ENCODE measurements around the gene TOP3B. TPM values are rescaled to one million over a fixed set of nuclear protein-coding genes. Genes with fewer than 3 reads are reported as not detected.

Gene TOP3B
- total and polyA plus RNA-seq, 2 experiments from 2014 or later = 35.7 to 77.7 TPM

DNA sequence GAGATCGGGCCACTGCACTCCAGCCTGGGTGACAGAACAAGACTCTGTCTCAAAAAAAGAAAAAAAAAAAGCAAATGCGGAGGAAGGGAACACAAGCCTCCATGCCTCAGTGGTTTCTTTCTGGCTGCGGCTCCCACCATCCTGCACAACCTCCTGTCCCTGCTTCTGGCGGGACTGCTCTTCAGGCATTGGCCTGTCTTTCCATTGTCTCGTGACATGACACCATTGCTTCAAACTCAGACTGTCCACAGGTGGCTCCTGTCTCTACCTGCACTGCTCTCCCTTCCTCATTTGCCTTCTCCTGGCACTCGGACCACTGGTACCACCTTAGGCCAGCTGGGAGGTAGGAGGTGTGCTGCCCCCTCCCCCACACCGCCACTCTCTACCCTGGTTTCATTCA lies 19.3 kb downstream of the TOP3B start (continued):
- TF ChIP-seq, protein P1, sequence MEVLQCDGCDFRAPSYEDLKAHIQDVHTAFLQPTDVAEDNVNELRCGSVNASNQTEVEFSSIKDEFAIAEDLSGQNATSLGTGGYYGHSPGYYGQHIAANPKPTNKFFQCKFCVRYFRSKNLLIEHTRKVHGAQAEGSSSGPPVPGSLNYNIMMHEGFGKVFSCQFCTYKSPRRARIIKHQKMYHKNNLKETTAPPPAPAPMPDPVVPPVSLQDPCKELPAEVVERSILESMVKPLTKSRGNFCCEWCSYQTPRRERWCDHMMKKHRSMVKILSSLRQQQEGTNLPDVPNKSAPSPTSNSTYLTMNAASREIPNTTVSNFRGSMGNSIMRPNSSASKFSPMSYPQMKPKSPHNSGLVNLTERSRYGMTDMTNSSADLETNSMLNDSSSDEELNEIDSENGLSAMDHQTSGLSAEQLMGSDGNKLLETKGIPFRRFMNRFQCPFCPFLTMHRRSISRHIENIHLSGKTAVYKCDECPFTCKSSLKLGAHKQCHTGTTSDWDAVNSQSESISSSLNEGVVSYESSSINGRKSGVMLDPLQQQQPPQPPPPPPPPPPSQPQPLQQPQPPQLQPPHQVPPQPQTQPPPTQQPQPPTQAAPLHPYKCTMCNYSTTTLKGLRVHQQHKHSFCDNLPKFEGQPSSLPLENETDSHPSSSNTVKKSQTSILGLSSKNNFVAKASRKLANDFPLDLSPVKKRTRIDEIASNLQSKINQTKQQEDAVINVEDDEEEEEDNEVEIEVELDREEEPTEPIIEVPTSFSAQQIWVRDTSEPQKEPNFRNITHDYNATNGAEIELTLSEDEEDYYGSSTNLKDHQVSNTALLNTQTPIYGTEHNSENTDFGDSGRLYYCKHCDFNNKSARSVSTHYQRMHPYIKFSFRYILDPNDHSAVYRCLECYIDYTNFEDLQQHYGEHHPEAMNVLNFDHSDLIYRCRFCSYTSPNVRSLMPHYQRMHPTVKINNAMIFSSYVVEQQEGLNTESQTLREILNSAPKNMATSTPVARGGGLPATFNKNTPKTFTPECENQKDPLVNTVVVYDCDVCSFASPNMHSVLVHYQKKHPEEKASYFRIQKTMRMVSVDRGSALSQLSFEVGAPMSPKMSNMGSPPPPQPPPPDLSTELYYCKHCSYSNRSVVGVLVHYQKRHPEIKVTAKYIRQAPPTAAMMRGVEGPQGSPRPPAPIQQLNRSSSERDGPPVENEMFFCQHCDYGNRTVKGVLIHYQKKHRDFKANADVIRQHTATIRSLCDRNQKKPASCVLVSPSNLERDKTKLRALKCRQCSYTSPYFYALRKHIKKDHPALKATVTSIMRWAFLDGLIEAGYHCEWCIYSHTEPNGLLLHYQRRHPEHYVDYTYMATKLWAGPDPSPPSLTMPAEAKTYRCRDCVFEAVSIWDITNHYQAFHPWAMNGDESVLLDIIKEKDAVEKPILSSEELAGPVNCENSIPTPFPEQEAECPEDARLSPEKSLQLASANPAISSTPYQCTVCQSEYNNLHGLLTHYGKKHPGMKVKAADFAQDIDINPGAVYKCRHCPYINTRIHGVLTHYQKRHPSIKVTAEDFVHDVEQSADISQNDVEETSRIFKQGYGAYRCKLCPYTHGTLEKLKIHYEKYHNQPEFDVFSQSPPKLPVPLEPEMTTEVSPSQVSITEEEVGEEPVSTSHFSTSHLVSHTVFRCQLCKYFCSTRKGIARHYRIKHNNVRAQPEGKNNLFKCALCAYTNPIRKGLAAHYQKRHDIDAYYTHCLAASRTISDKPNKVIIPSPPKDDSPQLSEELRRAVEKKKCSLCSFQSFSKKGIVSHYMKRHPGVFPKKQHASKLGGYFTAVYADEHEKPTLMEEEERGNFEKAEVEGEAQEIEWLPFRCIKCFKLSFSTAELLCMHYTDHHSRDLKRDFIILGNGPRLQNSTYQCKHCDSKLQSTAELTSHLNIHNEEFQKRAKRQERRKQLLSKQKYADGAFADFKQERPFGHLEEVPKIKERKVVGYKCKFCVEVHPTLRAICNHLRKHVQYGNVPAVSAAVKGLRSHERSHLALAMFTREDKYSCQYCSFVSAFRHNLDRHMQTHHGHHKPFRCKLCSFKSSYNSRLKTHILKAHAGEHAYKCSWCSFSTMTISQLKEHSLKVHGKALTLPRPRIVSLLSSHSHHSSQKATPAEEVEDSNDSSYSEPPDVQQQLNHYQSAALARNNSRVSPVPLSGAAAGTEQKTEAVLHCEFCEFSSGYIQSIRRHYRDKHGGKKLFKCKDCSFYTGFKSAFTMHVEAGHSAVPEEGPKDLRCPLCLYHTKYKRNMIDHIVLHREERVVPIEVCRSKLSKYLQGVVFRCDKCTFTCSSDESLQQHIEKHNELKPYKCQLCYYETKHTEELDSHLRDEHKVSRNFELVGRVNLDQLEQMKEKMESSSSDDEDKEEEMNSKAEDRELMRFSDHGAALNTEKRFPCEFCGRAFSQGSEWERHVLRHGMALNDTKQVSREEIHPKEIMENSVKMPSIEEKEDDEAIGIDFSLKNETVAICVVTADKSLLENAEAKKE (CRISPR knock-in tag; IDR thresholded peaks at IDR 0.05) = no peak

DNA sequence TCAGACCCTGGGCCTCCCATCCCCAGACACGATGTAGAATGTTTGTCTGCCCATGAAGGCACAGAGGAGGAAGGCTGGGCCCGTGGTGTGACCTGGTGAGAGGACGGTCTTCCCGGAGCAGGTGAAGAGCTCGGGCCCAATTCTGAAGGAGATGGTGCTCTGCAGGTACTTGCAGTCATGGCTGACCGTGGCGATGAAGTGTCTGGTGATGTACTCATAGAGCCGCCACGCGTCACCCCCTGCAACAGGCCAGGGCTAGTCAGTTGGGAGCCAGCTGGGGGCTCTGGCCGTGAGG lies 20.0 kb downstream of the TOP3B start:
- Mint-ChIP-seq H3K9me3 (peaks cover 4% of the 10 kb centered on the region; the same call in 2 of the 3 replicates), H3K27ac (no peak overlapping the region), H3K4me3 (no peak overlapping the region), H3K4me1 (no peaks in the 10 kb centered on the region), H3K27me3 (ENCODE audit: insufficient read depth, low read depth, poor library complexity) (peaks cover 13% of the 10 kb centered on the region), H3K36me3 (ENCODE audit: low read depth) (peaks cover 70% of the 10 kb centered on the region)
- Histone ChIP-seq H3K36me3 (ENCODE audit: insufficient read depth) (peaks cover 11% of the 10 kb centered on the region; the same call in 1 of the 2 replicates), H3K4me2 (no peak overlapping the region), H3K79me2 (replicated peaks; ENCODE audit: insufficient read depth) (no peaks in the 10 kb centered on the region), H3K27me3 (ENCODE audit: insufficient read depth) (0 out of 2 replicates have a peak, but pooled peaks cover 3% of the 10 kb centered on the region), H3F3A (replicated peaks; ENCODE audit: low read depth) (no peaks in the 10 kb centered on the region), H3K27ac (ENCODE audit: low read depth) (no peak overlapping the region), H3K4me1 (ENCODE audit: insufficient read depth) (no peaks in the 10 kb centered on the region), H3K4me3 (no peak overlapping the region), H2AFZ (no peak overlapping the region), H3K9me2 (ENCODE audit: insufficient read depth) (no peaks in the 10 kb centered on the region), H4K20me1 (replicated peaks; ENCODE audit: insufficient read depth) (peaks cover 5% of the 10 kb centered on the region; the same call in 1 of the 2 replicates)
- DNase-seq (ENCODE audit: low spot score) (no peak), ATAC-seq (no peak)
- TF ChIP-seq EZH2phosphoT487 (IDR thresholded peaks at IDR 0.05; ENCODE audit: unreplicated experiment) (no peak), ZNF114 (CRISPR knock-in tag; IDR thresholded peaks at IDR 0.05) (no peak), NANOG (IDR thresholded peaks at IDR 0.05; ENCODE audit: borderline replicate concordance) (no peak), STAT1 (IDR thresholded peaks at IDR 0.05; ENCODE audit: unreplicated experiment) (no peak), CREB1 (CRISPR knock-in tag; IDR thresholded peaks at IDR 0.05; ENCODE audit: low read depth) (no peak), POLR2AphosphoS5 (IDR thresholded peaks at IDR 0.05; ENCODE audit: low read depth) (no peak), EZH2 (IDR thresholded peaks at IDR 0.05; ENCODE audit: low read depth, unreplicated experiment) (no peak)
- TF ChIP-seq, protein P2, sequence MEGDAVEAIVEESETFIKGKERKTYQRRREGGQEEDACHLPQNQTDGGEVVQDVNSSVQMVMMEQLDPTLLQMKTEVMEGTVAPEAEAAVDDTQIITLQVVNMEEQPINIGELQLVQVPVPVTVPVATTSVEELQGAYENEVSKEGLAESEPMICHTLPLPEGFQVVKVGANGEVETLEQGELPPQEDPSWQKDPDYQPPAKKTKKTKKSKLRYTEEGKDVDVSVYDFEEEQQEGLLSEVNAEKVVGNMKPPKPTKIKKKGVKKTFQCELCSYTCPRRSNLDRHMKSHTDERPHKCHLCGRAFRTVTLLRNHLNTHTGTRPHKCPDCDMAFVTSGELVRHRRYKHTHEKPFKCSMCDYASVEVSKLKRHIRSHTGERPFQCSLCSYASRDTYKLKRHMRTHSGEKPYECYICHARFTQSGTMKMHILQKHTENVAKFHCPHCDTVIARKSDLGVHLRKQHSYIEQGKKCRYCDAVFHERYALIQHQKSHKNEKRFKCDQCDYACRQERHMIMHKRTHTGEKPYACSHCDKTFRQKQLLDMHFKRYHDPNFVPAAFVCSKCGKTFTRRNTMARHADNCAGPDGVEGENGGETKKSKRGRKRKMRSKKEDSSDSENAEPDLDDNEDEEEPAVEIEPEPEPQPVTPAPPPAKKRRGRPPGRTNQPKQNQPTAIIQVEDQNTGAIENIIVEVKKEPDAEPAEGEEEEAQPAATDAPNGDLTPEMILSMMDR (conservative IDR thresholded peaks at IDR 0.05; ENCODE audit: low read depth in 2 of 2) = no peak
- TF ChIP-seq, protein P1 (CRISPR knock-in tag; IDR thresholded peaks at IDR 0.05) = no peak

Data from GM23338 (cell line).